Activated CD4-positive, alpha-beta T cell treated with anti-CD3 and anti-CD28 coated beads, Interleukin-2, amount 10 ng/mL, durations not matched to agents 7 days and 5 days (primary cell): ENCODE results near the gene SPRR2A. TPM values are rescaled to one million over a fixed set of nuclear protein-coding genes. Genes with fewer than 3 reads are reported as not detected.

Experiments used
- CTCF ChIA-PET: fragments of 350-600 bp; sonication (Branson Sonifier 250); formaldehyde crosslinking; loops from one replicate; lab custom pipeline; 2021; ENCODE audit warnings: antibody characterized with exemption; lab: Charles Lee
- POLR2A ChIA-PET: fragments of 350-600 bp; sonication (Branson Sonifier 250); formaldehyde crosslinking; loops from one replicate; lab custom pipeline; 2021; ENCODE audit warnings: antibody characterized with exemption; lab: Charles Lee
- DNase-seq: peaks from one replicate; pipeline ENCODE4 v3.0.0-alpha.2; 2020
- H3K27ac Mint-ChIP-seq: one replicate; pipeline ENCODE4 v1.8.0; 2021; ENCODE audit warnings: mild to moderate bottlenecking, moderate library complexity, mixed read lengths
- H3K27me3 Mint-ChIP-seq: one replicate; pipeline ENCODE4 v1.8.0; 2021; ENCODE audit warnings: mixed read lengths
- H3K36me3 Mint-ChIP-seq: one replicate; pipeline ENCODE4 v1.8.0; 2021; ENCODE audit warnings: low read depth, mixed read lengths
- H3K4me1 Mint-ChIP-seq: one replicate; pipeline ENCODE4 v1.8.0; 2021; ENCODE audit warnings: mixed read lengths
- H3K4me3 Mint-ChIP-seq: one replicate; pipeline ENCODE4 v1.8.0; 2021; ENCODE audit warnings: mild to moderate bottlenecking, moderate library complexity, mixed read lengths
- H3K9me3 Mint-ChIP-seq: one replicate; pipeline ENCODE4 v1.8.0; 2021; ENCODE audit warnings: mixed read lengths
- total RNA-seq, 2 experiments: library from RNA; stranded (reverse); gene quantifications; one replicate each; pipeline ENCODE4 v1.2.3, GENCODE V29; 2021

Gene SPRR2A
- not detected for total RNA-seq

DNA sequence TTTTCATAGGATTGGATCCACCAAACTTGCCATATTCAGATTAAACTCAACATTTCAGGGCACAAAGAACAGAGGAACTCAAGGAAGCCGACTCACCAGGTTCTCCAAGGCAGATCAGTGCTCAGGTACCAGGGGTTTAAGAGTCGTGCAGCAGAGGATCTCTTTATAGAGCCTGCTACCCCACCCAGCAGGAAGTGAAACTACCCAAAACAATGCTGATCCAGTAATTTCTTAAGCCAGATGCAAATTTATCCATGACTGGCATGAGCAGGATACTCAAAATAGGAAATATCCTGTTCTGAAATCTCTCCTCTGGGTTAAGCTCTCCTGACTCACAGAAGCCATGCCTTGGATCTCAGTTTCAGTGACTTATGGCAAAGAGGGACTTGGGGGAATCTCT, at the start of gene SPRR2A:
SPRR2A (minus strand) TSS at position 138 of the 400 bp plus-strand sequence. CDS start 777 bp downstream, outside the sequence.
- no peak for DNase-seq
- Mint-ChIP-seq H3K27ac (no peak within 1 kb of the TSS), H3K27me3 (peaks cover 29% of the 10 kb centered on the region), H3K4me3 (no peak within 1 kb of the TSS), H3K36me3 (no peaks in the 10 kb centered on the region), H3K4me1 (no peaks in the 10 kb centered on the region), H3K9me3 (no peaks in the 10 kb centered on the region)
- ChIA-PET CTCF (no interaction called here), POLR2A (interaction anchor here (0.5 kb wide), 1 partner anchor 21 kb away, joined by 3 read pairs; no protein-coding TSS in a partner anchor)

DNA sequence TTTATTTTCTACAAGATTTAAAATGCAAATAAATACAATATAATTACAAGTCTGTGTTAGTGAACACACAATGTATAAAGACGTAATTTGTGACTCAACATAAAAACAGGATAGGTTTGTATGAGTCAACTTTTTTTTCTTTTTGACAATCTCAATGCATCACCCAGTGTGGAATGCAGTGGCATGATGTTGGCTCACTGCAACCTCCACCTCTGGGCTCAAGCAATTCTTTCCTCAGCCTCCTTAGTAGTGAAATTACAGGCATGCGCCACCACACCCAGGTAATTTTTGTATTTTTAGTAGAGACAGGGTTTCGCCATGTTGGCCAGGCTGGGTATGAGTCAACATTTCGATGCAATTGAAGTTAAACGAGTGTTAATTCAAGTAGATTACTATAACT, 42.9 kb upstream of the SPRR2A start:
- Mint-ChIP-seq H3K9me3 (no peaks in the 10 kb centered on the region), H3K4me1 (no peaks in the 10 kb centered on the region), H3K27ac (no peak overlapping the region), H3K4me3 (no peak overlapping the region), H3K27me3 (peaks cover 7% of the 10 kb centered on the region), H3K36me3 (no peaks in the 10 kb centered on the region)
- ChIA-PET POLR2A (no interaction called here), CTCF (no interaction called here)
- no peak for DNase-seq

DNA sequence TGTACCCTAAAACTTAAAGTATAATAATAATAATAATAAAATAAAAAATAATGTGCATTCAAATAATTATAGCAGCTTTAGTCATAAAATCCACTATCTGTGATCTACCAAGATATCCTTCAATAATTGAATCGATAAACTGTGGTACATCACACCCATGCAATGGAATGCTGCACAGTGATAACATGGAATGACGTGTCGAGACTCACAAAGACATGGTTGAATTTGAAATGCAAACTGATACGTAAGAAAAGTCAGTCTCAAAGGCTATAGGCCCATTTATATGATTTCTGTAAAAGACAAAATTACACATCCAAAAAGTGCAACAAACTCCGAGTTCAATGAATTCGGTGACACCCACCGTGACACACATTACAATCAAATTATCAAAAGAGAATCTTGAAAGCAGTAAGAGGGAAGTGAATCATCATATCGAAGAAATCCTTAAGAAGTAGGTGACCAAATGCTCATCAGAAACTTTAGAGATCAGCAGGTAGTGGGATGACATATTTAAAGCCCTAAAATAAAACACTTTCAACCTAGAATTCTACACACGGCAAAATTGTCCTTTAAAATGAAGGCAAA, 42.2 kb upstream of the SPRR2A start:
- H3K36me3 Mint-ChIP-seq: no peaks in the 10 kb centered on the region
- ChIA-PET POLR2A (no interaction called here), CTCF (no interaction called here)
- H3K27me3 Mint-ChIP-seq: peaks cover 8% of the 10 kb centered on the region
- no peak overlapping the region for H3K4me3 Mint-ChIP-seq
- no peak overlapping the region for H3K27ac Mint-ChIP-seq
- no peak for DNase-seq
- no peaks in the 10 kb centered on the region for H3K9me3 Mint-ChIP-seq
- no peaks in the 10 kb centered on the region for H3K4me1 Mint-ChIP-seq

DNA sequence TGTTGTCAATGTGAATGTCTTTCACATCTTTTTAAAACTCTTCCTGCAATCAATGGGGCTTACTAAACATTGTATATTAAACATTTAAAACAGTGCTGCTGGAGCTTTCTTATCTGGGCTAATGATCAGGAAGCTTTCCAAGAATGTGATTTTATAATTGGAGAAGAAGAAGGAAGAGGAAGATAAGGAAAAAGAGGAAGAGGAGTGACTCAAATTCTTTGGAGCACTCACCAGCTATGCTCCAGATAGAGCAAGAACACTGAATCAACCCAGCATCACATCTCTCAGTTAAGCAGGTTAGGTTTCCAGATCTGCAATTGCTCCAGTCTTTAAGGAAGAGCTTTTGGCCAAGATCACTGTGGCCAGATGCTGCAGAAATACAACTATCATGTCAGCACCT, 38.5 kb upstream of the SPRR2A start:
- H3K27ac Mint-ChIP-seq: no peak overlapping the region
- no peaks in the 10 kb centered on the region for H3K36me3 Mint-ChIP-seq
- no peak for DNase-seq
- ChIA-PET CTCF (no interaction called here), POLR2A (no interaction called here)
- H3K4me1 Mint-ChIP-seq: no peaks in the 10 kb centered on the region
- no peak overlapping the region for H3K4me3 Mint-ChIP-seq
- peaks cover 10% of the 10 kb centered on the region for H3K27me3 Mint-ChIP-seq
- H3K9me3 Mint-ChIP-seq: no peaks in the 10 kb centered on the region

DNA sequence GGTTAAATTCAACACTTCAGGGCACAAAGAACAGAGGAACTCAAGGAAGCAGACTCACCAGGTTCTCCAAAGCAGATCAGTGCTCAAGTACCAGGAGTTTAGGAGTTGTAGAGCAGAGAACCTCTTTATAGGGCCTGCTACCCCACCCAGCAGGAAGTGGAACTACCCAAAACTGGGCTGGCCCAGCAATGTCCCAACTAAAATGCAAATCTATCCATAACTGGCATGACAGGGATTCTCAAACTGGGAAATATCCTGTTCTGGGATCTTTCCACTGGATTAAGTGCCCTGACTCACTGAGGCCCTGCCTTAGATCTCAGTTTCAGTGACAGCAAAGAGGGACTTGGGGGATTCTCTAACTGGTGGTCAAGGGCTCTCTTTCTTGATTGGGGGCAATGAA, 37.1 kb upstream of the SPRR2A start, which contains the start of gene SPRR2E:
SPRR2E (minus strand) TSS at position 101 of the 400 bp plus-strand sequence. CDS start 775 bp downstream, outside the sequence.
- Mint-ChIP-seq H3K4me3 (no peak within 1 kb of the TSS), H3K36me3 (no peaks in the 10 kb centered on the region), H3K27me3 (peaks cover 11% of the 10 kb centered on the region), H3K4me1 (no peaks in the 10 kb centered on the region), H3K27ac (no peak within 1 kb of the TSS), H3K9me3 (no peaks in the 10 kb centered on the region)
- POLR2A ChIA-PET: no interaction called here
- CTCF ChIA-PET: no interaction called here
- no peak for DNase-seq

DNA sequence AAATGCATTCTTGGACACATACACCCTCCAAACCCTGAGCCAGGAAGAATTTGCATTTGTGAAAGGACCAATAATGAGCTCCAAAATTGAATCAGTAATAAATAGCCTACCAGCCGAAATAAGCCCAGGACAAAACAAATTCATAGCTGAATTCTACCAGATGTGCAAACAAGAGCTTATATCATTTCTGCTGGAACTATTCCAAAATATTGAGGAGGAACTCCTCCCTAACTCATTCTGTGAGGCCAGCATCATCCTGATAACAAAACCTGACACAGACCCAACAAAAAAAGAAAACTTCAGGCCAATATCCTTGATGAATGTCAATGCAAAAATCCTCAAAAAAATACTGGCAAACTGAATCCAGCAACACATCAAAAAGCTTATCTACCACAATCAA, 30.3 kb upstream of the SPRR2A start:
- no peak for DNase-seq
- no peak overlapping the region for H3K4me3 Mint-ChIP-seq
- ChIA-PET CTCF (interaction anchor here (0.8 kb wide), 1 partner anchor 14 kb away, joined by 3 read pairs; no protein-coding TSS in a partner anchor), POLR2A (no interaction called here)
- H3K4me1 Mint-ChIP-seq: no peaks in the 10 kb centered on the region
- peaks cover 25% of the 10 kb centered on the region for H3K27me3 Mint-ChIP-seq
- no peak overlapping the region for H3K27ac Mint-ChIP-seq
- H3K36me3 Mint-ChIP-seq: no peaks in the 10 kb centered on the region
- no peaks in the 10 kb centered on the region for H3K9me3 Mint-ChIP-seq

DNA sequence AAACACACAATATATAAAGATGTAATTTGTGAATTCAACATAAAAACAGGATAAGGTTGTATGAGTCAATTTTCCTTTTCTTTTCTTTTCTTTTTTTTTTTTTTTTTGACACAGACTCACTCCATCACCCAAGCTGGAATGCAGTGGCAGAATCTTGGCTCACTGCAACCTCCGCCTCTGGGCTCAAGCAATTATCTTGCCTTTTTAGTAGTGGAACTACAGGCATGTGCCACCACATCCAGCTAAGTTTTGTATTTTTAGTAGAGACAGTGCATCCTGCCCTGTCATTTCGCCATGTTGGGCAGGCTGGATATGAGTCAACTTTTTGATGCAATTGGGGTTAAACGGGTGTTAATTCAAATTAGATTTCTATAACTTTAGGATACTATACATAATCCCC, 24.4 kb upstream of the SPRR2A start:
- CTCF ChIA-PET: no interaction called here
- POLR2A ChIA-PET: no interaction called here
- Mint-ChIP-seq H3K27ac (no peak overlapping the region), H3K9me3 (peaks cover 2% of the 10 kb centered on the region), H3K27me3 (peaks cover 14% of the 10 kb centered on the region), H3K36me3 (no peaks in the 10 kb centered on the region), H3K4me3 (no peak overlapping the region), H3K4me1 (no peaks in the 10 kb centered on the region)
- no peak for DNase-seq

DNA sequence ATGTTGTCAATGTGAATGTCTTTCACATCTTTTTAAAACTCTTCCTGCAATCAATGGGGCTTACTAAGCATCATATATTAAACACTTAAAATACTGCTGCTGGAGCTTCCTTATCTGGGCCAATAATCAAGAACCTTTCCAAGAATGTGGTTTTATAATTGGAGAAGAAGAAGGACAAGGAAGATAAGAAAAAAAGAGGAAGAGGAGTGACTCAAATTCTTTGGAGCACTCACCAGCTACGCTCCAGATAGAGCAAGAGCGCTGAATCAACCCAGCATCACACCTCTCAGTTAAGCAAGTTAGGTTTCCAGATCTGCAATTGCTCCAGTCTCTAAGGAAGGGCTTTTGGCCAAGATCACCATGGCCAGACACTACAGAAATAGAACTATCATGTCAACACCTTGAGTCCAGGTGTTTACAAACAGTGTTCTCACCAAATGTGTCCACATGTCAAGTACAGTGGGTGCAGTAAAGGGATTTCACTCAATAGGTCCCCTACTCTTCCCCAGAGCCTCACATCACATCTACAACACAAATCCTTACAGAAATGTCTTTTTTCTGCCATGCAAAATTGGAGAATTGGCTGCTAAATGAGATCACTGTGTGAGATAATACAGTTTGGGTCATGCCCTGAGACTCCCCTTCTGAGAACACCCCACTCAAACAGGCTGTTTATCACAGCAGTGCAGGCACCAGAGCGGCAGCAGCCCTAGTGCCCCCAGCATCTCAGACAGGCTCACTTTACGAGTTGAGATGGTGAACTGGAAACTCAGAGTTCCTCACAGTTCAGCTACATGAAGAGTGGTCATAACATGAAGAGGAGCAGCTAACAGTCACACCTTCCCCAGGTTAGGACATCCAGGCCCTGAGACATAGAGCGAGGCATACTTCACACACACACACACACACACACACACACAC, 15.8 kb upstream of the SPRR2A start:
- H3K27ac Mint-ChIP-seq: no peak overlapping the region
- CTCF ChIA-PET: no interaction called here
- no peaks in the 10 kb centered on the region for H3K4me1 Mint-ChIP-seq
- POLR2A ChIA-PET: no interaction called here
- H3K27me3 Mint-ChIP-seq: peaks cover 10% of the 10 kb centered on the region
- no peaks in the 10 kb centered on the region for H3K36me3 Mint-ChIP-seq
- no peak overlapping the region for H3K4me3 Mint-ChIP-seq
- no peak for DNase-seq
- H3K9me3 Mint-ChIP-seq: no peaks in the 10 kb centered on the region

DNA sequence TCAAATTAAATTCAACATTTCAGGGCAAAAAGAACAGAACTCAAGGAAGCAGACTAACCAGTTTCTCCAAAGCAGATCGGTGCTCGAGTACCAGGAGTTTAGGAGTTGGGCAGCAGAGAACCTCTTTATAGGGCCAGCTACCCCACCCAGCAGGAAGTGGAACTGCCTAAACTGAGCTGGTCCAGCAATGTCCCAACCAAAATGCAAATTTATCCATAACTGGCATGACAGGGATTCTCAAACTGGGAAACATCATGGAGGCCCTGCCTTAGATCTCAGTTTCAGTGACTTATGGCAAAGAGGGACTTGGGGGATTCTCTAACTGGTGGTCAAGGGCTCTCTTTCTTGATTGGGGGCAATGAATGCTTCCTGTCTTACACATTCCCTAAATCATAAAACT, 14.2 kb upstream of the SPRR2A start, which contains the start of gene SPRR2B:
SPRR2B (minus strand) TSS at position 101 of the 400 bp plus-strand sequence. CDS start 772 bp downstream, outside the sequence.
- Mint-ChIP-seq H3K27me3 (peaks cover 10% of the 10 kb centered on the region), H3K27ac (no peak within 1 kb of the TSS), H3K4me3 (no peak within 1 kb of the TSS), H3K9me3 (no peaks in the 10 kb centered on the region), H3K36me3 (no peaks in the 10 kb centered on the region), H3K4me1 (no peaks in the 10 kb centered on the region)
- ChIA-PET POLR2A (no interaction called here), CTCF (no interaction called here)
- no peak for DNase-seq

DNA sequence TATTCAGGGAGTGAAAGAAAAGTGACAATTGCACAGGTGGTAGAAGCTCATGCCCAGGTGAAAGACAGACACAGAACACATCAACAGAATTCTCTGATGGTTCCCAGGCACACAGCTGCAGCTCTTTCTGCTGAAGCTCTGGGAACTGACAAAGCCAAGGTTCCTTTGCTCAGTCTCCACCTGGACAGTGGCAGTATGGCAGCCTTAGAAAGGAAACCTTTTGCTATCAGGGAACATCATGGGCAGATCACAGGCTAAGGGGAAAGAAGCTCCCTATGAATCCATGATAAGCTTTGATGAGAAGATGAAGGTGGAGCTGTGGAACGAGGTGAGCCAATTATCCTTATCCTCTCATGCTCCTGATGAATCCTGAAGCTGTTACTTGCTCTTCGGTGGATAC, 12.9 kb upstream of the SPRR2A start:
- ChIA-PET POLR2A (no interaction called here), CTCF (no interaction called here)
- Mint-ChIP-seq H3K36me3 (no peaks in the 10 kb centered on the region), H3K27ac (no peak overlapping the region), H3K4me3 (no peak overlapping the region), H3K9me3 (no peaks in the 10 kb centered on the region), H3K4me1 (no peaks in the 10 kb centered on the region), H3K27me3 (peaks cover 19% of the 10 kb centered on the region)
- no peak for DNase-seq

DNA sequence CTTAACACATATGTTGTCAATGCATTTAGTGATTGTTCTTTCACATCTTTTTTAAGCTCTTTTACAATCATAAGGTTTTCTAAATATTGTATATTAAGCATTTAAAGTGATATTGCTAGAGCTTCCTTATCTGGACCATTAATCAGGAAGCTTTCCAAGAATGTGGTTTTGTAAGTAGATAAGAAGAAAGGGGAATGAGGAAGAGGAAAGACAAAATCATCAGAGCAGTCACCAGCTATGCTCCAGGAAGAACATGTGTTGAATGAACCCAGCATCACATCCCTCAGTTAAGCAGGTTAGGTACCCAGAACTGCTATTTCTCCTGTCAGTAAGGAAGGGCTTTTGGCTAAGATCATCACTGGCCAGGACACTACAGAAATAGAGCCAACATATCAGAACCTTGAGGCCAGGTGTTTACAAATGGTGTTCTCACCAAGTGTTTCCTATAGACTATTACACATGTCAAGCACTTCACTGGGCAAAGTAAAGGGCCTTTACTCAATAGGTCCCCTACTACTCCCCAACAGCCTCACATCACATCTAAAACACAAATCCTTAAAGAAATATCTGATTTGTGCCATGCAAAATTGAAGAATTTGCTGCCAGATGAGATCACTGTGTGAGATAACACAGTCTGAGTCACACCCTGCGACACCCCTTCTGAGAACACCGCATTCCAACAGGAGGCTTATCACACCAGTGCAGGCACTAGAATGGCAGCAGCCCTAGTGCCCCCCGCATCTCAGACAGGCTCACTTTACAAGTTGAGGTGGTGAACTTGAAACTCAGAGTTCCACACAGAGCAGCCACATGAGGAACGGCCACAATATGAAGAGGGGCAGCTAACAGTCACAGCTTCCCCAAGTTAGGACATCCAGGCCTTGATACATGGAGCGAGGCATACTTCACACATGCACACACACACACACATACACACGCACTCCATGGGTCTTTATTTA, 1.8 kb upstream of the SPRR2A start:
- Mint-ChIP-seq H3K36me3 (no peaks in the 10 kb centered on the region), H3K27me3 (peaks cover 20% of the 10 kb centered on the region), H3K4me3 (no peak overlapping the region), H3K27ac (no peak overlapping the region), H3K9me3 (no peaks in the 10 kb centered on the region), H3K4me1 (no peaks in the 10 kb centered on the region)
- DNase-seq: no peak
- POLR2A ChIA-PET: no interaction called here
- CTCF ChIA-PET: interaction anchor here (1.5 kb wide), 1 partner anchor 9 kb away, joined by 3 read pairs; no protein-coding TSS in a partner anchor

DNA sequence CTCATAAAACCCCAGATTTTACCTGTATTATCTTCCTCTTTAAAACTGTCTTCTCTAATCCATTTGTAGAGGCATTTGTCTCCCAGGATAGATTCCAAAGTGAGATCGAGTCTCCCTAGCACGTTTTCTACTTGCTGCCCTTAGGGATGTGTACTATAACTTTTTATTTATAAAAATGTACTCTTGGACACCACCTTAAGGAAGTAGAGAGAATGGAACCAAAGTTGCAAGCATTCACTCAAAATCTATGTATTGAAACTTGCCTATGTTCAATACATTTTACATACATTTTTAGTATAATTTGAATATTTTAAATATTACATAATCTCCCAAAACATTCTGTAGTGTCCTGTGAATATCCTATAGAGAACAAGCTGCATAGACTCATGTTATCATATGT, 842 bp upstream of the SPRR2A start:
- DNase-seq: no peak
- Mint-ChIP-seq H3K27ac (no peak overlapping the region), H3K27me3 (peaks cover 25% of the 10 kb centered on the region), H3K9me3 (no peaks in the 10 kb centered on the region), H3K4me3 (no peak overlapping the region), H3K36me3 (no peaks in the 10 kb centered on the region), H3K4me1 (no peaks in the 10 kb centered on the region)
- ChIA-PET CTCF (interaction anchor here (1.5 kb wide), 1 partner anchor 10 kb away, joined by 3 read pairs; no protein-coding TSS in a partner anchor), POLR2A (no interaction called here)
